ENCODE data around the gene ZMYND11.
A peak's percentile ranks its signal among the peaks of the same experiment; 100 is the strongest.

Gene ZMYND11

GRCh38 chr10:285216-285615 is 150.0 kb downstream of the ZMYND11 start:
- no peak overlapping the region for H3K14ac ChIP-seq (ENCODE audit: low read length)
- H2AFZ ChIP-seq (ENCODE audit: insufficient read depth, low read length, poor library complexity), result no peak overlapping the region
- H3K4me2 ChIP-seq (ENCODE audit: low read length), result no peak overlapping the region
- peaks cover 20 to 42% of the 10 kb centered on the region in 2 experiments for H3K36me3 ChIP-seq (ENCODE audit: control insufficient read depth in 1 of 2, insufficient read depth in 2 of 2, low read length in 2 of 2)
- no peak overlapping the region for H2BK5ac ChIP-seq (ENCODE audit: low read depth, low read length, poor library complexity)
- H3K27me3 ChIP-seq (ENCODE audit: insufficient read depth, low read length), result no peaks in the 10 kb centered on the region
- no peak overlapping the region for H3K18ac ChIP-seq (ENCODE audit: low read length)
- H3K79me1 ChIP-seq (ENCODE audit: low read length), result no peaks in the 10 kb centered on the region
- no peaks in the 10 kb centered on the region for H3K79me2 ChIP-seq (ENCODE audit: control insufficient read depth, insufficient read depth, low read length, poor library complexity)
- no peak overlapping the region for H2BK120ac ChIP-seq (ENCODE audit: insufficient read depth, low read length, poor library complexity)
- DNase-seq, result no peak
- H3K27ac ChIP-seq (ENCODE audit: low read depth, low read length), result no peak overlapping the region
- peaks cover 3% of the 10 kb centered on the region for H3K9me3 ChIP-seq (ENCODE audit: insufficient read depth, low read depth, low read length)
- no peak overlapping the region for H3K4me3 ChIP-seq (ENCODE audit: low read depth, low read length)
- H4K12ac ChIP-seq (ENCODE audit: low read depth, low read length), result no peak overlapping the region
- no peak overlapping the region for H3K9ac ChIP-seq (ENCODE audit: low read length)
- H3K23ac ChIP-seq (ENCODE audit: low read length), result no peak overlapping the region
- H3K4ac ChIP-seq (ENCODE audit: low read depth, low read length), result no peak overlapping the region
- H2BK12ac ChIP-seq (ENCODE audit: low read length), result no peak overlapping the region
- no peaks in the 10 kb centered on the region for H3K4me1 ChIP-seq (ENCODE audit: control insufficient read depth in 1 of 2, insufficient read depth in 2 of 2, low read length in 2 of 2)
- H2AK5ac ChIP-seq (ENCODE audit: low read length), result no peak overlapping the region
- no peak overlapping the region for H4K8ac ChIP-seq (ENCODE audit: low read depth, low read length)
- WGBS (ENCODE audit: extremely low coverage, insufficient coverage, insufficient read length), result no CpG with 5 or more reads among the region's 15 CpGs
- no peak overlapping the region for H4K91ac ChIP-seq (ENCODE audit: low read depth, low read length)

GRCh38 chr10:287026-287709 is 151.9 kb downstream of the ZMYND11 start:
- no peak overlapping the region for H3K4me3 ChIP-seq (ENCODE audit: low read depth, low read length)

GRCh38 chr10:287814-288213 is 152.6 kb downstream of the ZMYND11 start:
- H4K91ac ChIP-seq (ENCODE audit: low read depth, low read length), result no peak overlapping the region
- H3K79me1 ChIP-seq (ENCODE audit: low read length), result no peaks in the 10 kb centered on the region
- no peak overlapping the region for H2BK120ac ChIP-seq (ENCODE audit: insufficient read depth, low read length, poor library complexity)
- no peaks in the 10 kb centered on the region for H3K27me3 ChIP-seq (ENCODE audit: insufficient read depth, low read length)
- no peak overlapping the region for H3K23ac ChIP-seq (ENCODE audit: low read length)
- H4K8ac ChIP-seq (ENCODE audit: low read depth, low read length), result no peak overlapping the region
- H3K36me3 ChIP-seq (ENCODE audit: control insufficient read depth in 1 of 2, insufficient read depth in 2 of 2, low read length in 2 of 2), result peaks cover 22 to 39% of the 10 kb centered on the region in 2 experiments
- H3K4me2 ChIP-seq (ENCODE audit: low read length), result no peak overlapping the region
- DNase-seq, result peak; percentile 45 to 84
- no peaks in the 10 kb centered on the region for H3K79me2 ChIP-seq (ENCODE audit: control insufficient read depth, insufficient read depth, low read length, poor library complexity)
- no peak overlapping the region for H4K12ac ChIP-seq (ENCODE audit: low read depth, low read length)
- H3K4me1 ChIP-seq (ENCODE audit: control insufficient read depth in 1 of 2, insufficient read depth in 2 of 2, low read length in 2 of 2), result no peaks in the 10 kb centered on the region
- no peak overlapping the region for H2BK5ac ChIP-seq (ENCODE audit: low read depth, low read length, poor library complexity)
- no peak overlapping the region for H3K14ac ChIP-seq (ENCODE audit: low read length)
- no peak overlapping the region for H3K18ac ChIP-seq (ENCODE audit: low read length)
- WGBS (ENCODE audit: extremely low coverage, insufficient coverage, insufficient read length), result no CpG with 5 or more reads among the region's 4 CpGs
- H3K4ac ChIP-seq (ENCODE audit: low read depth, low read length), result no peak overlapping the region
- no peak overlapping the region for H2AK5ac ChIP-seq (ENCODE audit: low read length)
- H2AFZ ChIP-seq (ENCODE audit: insufficient read depth, low read length, poor library complexity), result no peak overlapping the region
- H3K9ac ChIP-seq (ENCODE audit: low read length), result no peak overlapping the region
- no peak overlapping the region for H3K27ac ChIP-seq (ENCODE audit: low read depth, low read length)
- H3K9me3 ChIP-seq (ENCODE audit: insufficient read depth, low read depth, low read length), result peaks cover 6% of the 10 kb centered on the region
- no peak overlapping the region for H3K4me3 ChIP-seq (ENCODE audit: low read depth, low read length)
- H2BK12ac ChIP-seq (ENCODE audit: low read length), result no peak overlapping the region

More at GRCh38 chr10:287026-287709, 151.9 kb downstream of the ZMYND11 start:
- Histone ChIP-seq H3K4me1 (ENCODE audit: control insufficient read depth in 1 of 2, insufficient read depth in 2 of 2, low read length in 2 of 2) (no peaks in the 10 kb centered on the region), H4K12ac (ENCODE audit: low read depth, low read length) (no peak overlapping the region), H3K14ac (ENCODE audit: low read length) (no peak overlapping the region), H3K9ac (ENCODE audit: low read length) (no peak overlapping the region), H2BK12ac (ENCODE audit: low read length) (no peak overlapping the region), H3K18ac (ENCODE audit: low read length) (no peak overlapping the region), H3K27me3 (ENCODE audit: insufficient read depth, low read length) (no peaks in the 10 kb centered on the region), H3K79me1 (ENCODE audit: low read length) (no peaks in the 10 kb centered on the region), H3K4ac (ENCODE audit: low read depth, low read length) (no peak overlapping the region), H3K4me2 (ENCODE audit: low read length) (no peak overlapping the region), H3K9me3 (ENCODE audit: insufficient read depth, low read depth, low read length) (peaks cover 6% of the 10 kb centered on the region), H3K23ac (ENCODE audit: low read length) (no peak overlapping the region), H3K79me2 (ENCODE audit: control insufficient read depth, insufficient read depth, low read length, poor library complexity) (no peaks in the 10 kb centered on the region), H2AFZ (ENCODE audit: insufficient read depth, low read length, poor library complexity) (no peak overlapping the region), H3K36me3 (ENCODE audit: control insufficient read depth in 1 of 2, insufficient read depth in 2 of 2, low read length in 2 of 2) (peaks cover 22 to 42% of the 10 kb centered on the region in 2 experiments), H2BK120ac (ENCODE audit: insufficient read depth, low read length, poor library complexity) (no peak overlapping the region), H2AK5ac (ENCODE audit: low read length) (no peak overlapping the region), H3K27ac (ENCODE audit: low read depth, low read length) (no peak overlapping the region), H4K91ac (ENCODE audit: low read depth, low read length) (no peak overlapping the region), H4K8ac (ENCODE audit: low read depth, low read length) (no peak overlapping the region), H2BK5ac (ENCODE audit: low read depth, low read length, poor library complexity) (no peak overlapping the region)
- no CpG with 5 or more reads among the region's 4 CpGs for WGBS (ENCODE audit: extremely low coverage, insufficient coverage, insufficient read length)
- DNase-seq, result no peak

GRCh38 chr10:288316-289200 is 153.3 kb downstream of the ZMYND11 start:
- Histone ChIP-seq H2BK12ac (ENCODE audit: low read length) (peak overlapping the region; percentile 25), H2BK5ac (ENCODE audit: low read depth, low read length, poor library complexity) (no peak overlapping the region), H4K91ac (ENCODE audit: low read depth, low read length) (no peak overlapping the region), H3K36me3 (ENCODE audit: control insufficient read depth in 1 of 2, insufficient read depth in 2 of 2, low read length in 2 of 2) (peaks cover 21 to 34% of the 10 kb centered on the region in 2 experiments), H3K18ac (ENCODE audit: low read length) (no peak overlapping the region), H3K27me3 (ENCODE audit: insufficient read depth, low read length) (no peaks in the 10 kb centered on the region), H3K79me1 (ENCODE audit: low read length) (no peaks in the 10 kb centered on the region), H3K79me2 (ENCODE audit: control insufficient read depth, insufficient read depth, low read length, poor library complexity) (no peaks in the 10 kb centered on the region), H4K8ac (ENCODE audit: low read depth, low read length) (no peak overlapping the region), H3K9me3 (ENCODE audit: insufficient read depth, low read depth, low read length) (peaks cover 6% of the 10 kb centered on the region), H3K4me1 (ENCODE audit: control insufficient read depth in 1 of 2, insufficient read depth in 2 of 2, low read length in 2 of 2) (no peaks in the 10 kb centered on the region), H3K4me3 (ENCODE audit: low read depth, low read length) (no peak overlapping the region), H2AK5ac (ENCODE audit: low read length) (no peak overlapping the region), H3K4ac (ENCODE audit: low read depth, low read length) (no peak overlapping the region), H3K9ac (ENCODE audit: low read length) (no peak overlapping the region), H2BK120ac (ENCODE audit: insufficient read depth, low read length, poor library complexity) (no peak overlapping the region), H3K23ac (ENCODE audit: low read length) (no peak overlapping the region), H3K27ac (ENCODE audit: low read depth, low read length) (no peak overlapping the region), H3K14ac (ENCODE audit: low read length) (no peak overlapping the region), H4K12ac (ENCODE audit: low read depth, low read length) (no peak overlapping the region), H3K4me2 (ENCODE audit: low read length) (no peak overlapping the region), H2AFZ (ENCODE audit: insufficient read depth, low read length, poor library complexity) (no peak overlapping the region)
- no peak for DNase-seq
- WGBS (ENCODE audit: extremely low coverage, insufficient coverage, insufficient read length), result no CpG with 5 or more reads among the region's 27 CpGs
